GM18517 (cell line): Measurements from ENCODE around the gene UCK2.

ENCODE experiments used
- ATAC-seq: cut with Tn5 transposase; IDR thresholded peaks from one replicate; pipeline ENCODE4 v1.9.1; 2021; ENCODE audit warnings: mild to moderate bottlenecking, moderate library complexity; ENCODE audit not compliant: unreplicated experiment

The UCK2 gene

GRCh38 chr1:165928075-165928731 lies 100.8 kb downstream of the UCK2 start:
- ATAC-seq = no peak

GRCh38 chr1:165930961-165931360 lies 103.5 kb downstream of the UCK2 start:
- ATAC-seq = no peak

GRCh38 chr1:165933446-165934170 lies 106.2 kb downstream of the UCK2 start:
- ATAC-seq = no peak

GRCh38 chr1:165936542-165936941 lies 109.1 kb downstream of the UCK2 start:
- no peak for ATAC-seq

- no peak for ATAC-seq
These were observed 110.4 kb downstream of the UCK2 start for GRCh38 chr1:165937829-165938228.

- ATAC-seq = no peak
These were observed 111.4 kb downstream of the UCK2 start for GRCh38 chr1:165938844-165939243.

GRCh38 chr1:165941531-165941930 lies 114.1 kb downstream of the UCK2 start:
- ATAC-seq = no peak

- ATAC-seq = no peak
These were observed 114.6 kb downstream of the UCK2 start for GRCh38 chr1:165942062-165942461.

- no peak for ATAC-seq
These were observed 115.6 kb downstream of the UCK2 start for GRCh38 chr1:165942927-165943597.

GRCh38 chr1:165945911-165946310 lies 118.5 kb downstream of the UCK2 start:
- no peak for ATAC-seq

- no peak for ATAC-seq
These were observed 120.5 kb downstream of the UCK2 start for GRCh38 chr1:165947797-165948455.

GRCh38 chr1:165949335-165950130 lies 122.1 kb downstream of the UCK2 start:
- ATAC-seq = no peak

GRCh38 chr1:165954940-165955339 lies 127.5 kb downstream of the UCK2 start:
- no peak for ATAC-seq

- ATAC-seq = no peak
These were observed 130.9 kb downstream of the UCK2 start for GRCh38 chr1:165958306-165958705.

- no peak for ATAC-seq
These were observed 132.7 kb downstream of the UCK2 start for GRCh38 chr1:165960136-165960535.

- ATAC-seq = no peak
These were observed 133.5 kb downstream of the UCK2 start for GRCh38 chr1:165960881-165961280.
